H9 (cell line): ENCODE measurements around the gene FRYL. TPM values are rescaled to one million over a fixed set of nuclear protein-coding genes. Genes with fewer than 3 reads are reported as not detected.

Experiments used
- DNase-seq: peaks from one replicate; pipeline ENCODE4 v3.0.0-alpha.2; 2017
- H2AFZ ChIP-seq: one replicate; pipeline ENCODE4 v1.6.1; 2013; ENCODE audit warnings: mild to moderate bottlenecking, low read length, control low read depth, moderate library complexity
- H2AK5ac ChIP-seq: 2 replicates; pipeline ENCODE4 v1.6.1; 2013; ENCODE audit warnings: low read length, control low read depth, mixed read lengths; ENCODE audit not compliant: insufficient read length
- H2BK120ac ChIP-seq: one replicate; pipeline ENCODE4 v1.6.1; 2013; ENCODE audit warnings: low read depth, mild to moderate bottlenecking, low read length, control low read depth, inconsistent platforms; ENCODE audit not compliant: poor library complexity, severe bottlenecking
- H2BK12ac ChIP-seq: 2 replicates; pipeline ENCODE4 v1.6.1; 2013; ENCODE audit warnings: low read length, control low read depth, mixed read lengths, low read depth; ENCODE audit not compliant: insufficient read length
- H2BK15ac ChIP-seq: 2 replicates; pipeline ENCODE4 v1.6.1; 2013; ENCODE audit warnings: low read depth, low read length, control low read depth
- H2BK20ac ChIP-seq: one replicate; pipeline ENCODE4 v1.6.1; 2013; ENCODE audit warnings: low read depth, mild to moderate bottlenecking, low read length, control low read depth, inconsistent platforms; ENCODE audit not compliant: poor library complexity, severe bottlenecking
- H2BK5ac ChIP-seq: 2 replicates; pipeline ENCODE4 v1.6.1; 2013; ENCODE audit warnings: low read length, control low read depth, mixed read lengths; ENCODE audit not compliant: insufficient read length
- H3K14ac ChIP-seq: 2 replicates; pipeline ENCODE4 v1.6.1; 2013; ENCODE audit warnings: low read length, control low read depth; ENCODE audit not compliant: insufficient read depth
- H3K18ac ChIP-seq: 2 replicates; pipeline ENCODE4 v1.6.1; 2013; ENCODE audit warnings: low read depth, mild to moderate bottlenecking, mixed read lengths, low read length, control low read depth; ENCODE audit not compliant: insufficient read length
- H3K23ac ChIP-seq: 2 replicates; pipeline ENCODE4 v1.6.1; 2013; ENCODE audit warnings: low read length, control low read depth, mixed read lengths, low read depth; ENCODE audit not compliant: insufficient read length
- H3K23me2 ChIP-seq: 2 replicates; pipeline ENCODE4 v1.6.1; 2013; ENCODE audit warnings: low read depth, mild to moderate bottlenecking, mixed read lengths, low read length, control low read depth; ENCODE audit not compliant: insufficient read length, poor library complexity, severe bottlenecking
- H3K27ac ChIP-seq: 2 replicates; pipeline ENCODE4 v1.5.1; 2013; ENCODE audit warnings: low read length, control low read depth, mixed read lengths, low read depth; ENCODE audit not compliant: insufficient read length
- H3K27me3 ChIP-seq: 2 replicates; pipeline ENCODE4 v1.6.1; 2013; ENCODE audit warnings: low read length, control low read depth, inconsistent platforms; ENCODE audit not compliant: insufficient read depth
- H3K4ac ChIP-seq: 2 replicates; pipeline ENCODE4 v1.6.1; 2013; ENCODE audit warnings: low read depth, mild to moderate bottlenecking, control low read depth, inconsistent platforms, low read length, moderate library complexity
- H3K4me1 ChIP-seq: 2 replicates; pipeline ENCODE4 v1.6.1; 2013; ENCODE audit warnings: low read length, control low read depth, inconsistent platforms; ENCODE audit not compliant: insufficient read depth
- H3K4me2 ChIP-seq: 2 replicates; pipeline ENCODE4 v1.6.1; 2013; ENCODE audit warnings: low read length, control low read depth, mixed read lengths; ENCODE audit not compliant: insufficient read length, insufficient read depth
- H3K56ac ChIP-seq: 2 replicates; pipeline ENCODE4 v1.6.1; 2013; ENCODE audit warnings: low read depth, mild to moderate bottlenecking, mixed read lengths, low read length, control low read depth; ENCODE audit not compliant: insufficient read length
- H3K79me1 ChIP-seq: 2 replicates; pipeline ENCODE4 v1.6.1; 2013; ENCODE audit warnings: low read depth, mild to moderate bottlenecking, moderate library complexity, low read length, control low read depth, inconsistent platforms; ENCODE audit not compliant: insufficient read depth, poor library complexity, severe bottlenecking
- H3K79me2 ChIP-seq: 2 replicates; pipeline ENCODE4 v1.6.1; 2013; ENCODE audit warnings: low read length, control low read depth, inconsistent platforms; ENCODE audit not compliant: insufficient read depth
- H3K9ac ChIP-seq: 2 replicates; pipeline ENCODE4 v1.6.1; 2013; ENCODE audit warnings: low read length, control low read depth, mixed read lengths; ENCODE audit not compliant: insufficient read length; ENCODE audit errors: extremely low read depth
- H3K9me3 ChIP-seq: one replicate; pipeline ENCODE4 v1.6.1; 2013; ENCODE audit warnings: low read depth, low read length, inconsistent platforms; ENCODE audit not compliant: control insufficient read depth
- H3T11ph ChIP-seq: one replicate; pipeline ENCODE4 v1.6.1; 2013; ENCODE audit warnings: mild to moderate bottlenecking, low read length, control low read depth, inconsistent platforms
- H4K20me1 ChIP-seq: one replicate; pipeline ENCODE4 v1.6.1; 2013; ENCODE audit not compliant: control insufficient read depth, insufficient read length, insufficient read depth
- H4K5ac ChIP-seq: 2 replicates; pipeline ENCODE4 v1.6.1; 2013; ENCODE audit warnings: low read depth, mild to moderate bottlenecking, mixed read lengths, low read length, control low read depth; ENCODE audit not compliant: insufficient read length
- H4K8ac ChIP-seq: replicated peaks from 2 replicates; pipeline ENCODE4 v1.6.1; 2013; ENCODE audit warnings: low read length, control low read depth, mixed read lengths, low read depth; ENCODE audit not compliant: insufficient read length
- H4K91ac ChIP-seq: 2 replicates; pipeline ENCODE4 v1.6.1; 2013; ENCODE audit warnings: low read depth, mild to moderate bottlenecking, moderate library complexity, mixed read lengths, low read length, control low read depth; ENCODE audit not compliant: insufficient read length
- H3K27ac Mint-ChIP-seq, 3 experiments: 2 replicates in 2 of 3; 3 replicates in 1 of 3; pipeline ENCODE4 v1.8.0; 2020 to 2021; ENCODE audit warnings: mixed read lengths in 3 of 3, mild to moderate bottlenecking in 1 of 3, moderate library complexity in 1 of 3
- H3K27me3 Mint-ChIP-seq: 2 replicates; pipeline ENCODE4 v1.8.0; 2021; ENCODE audit warnings: low read depth, mild to moderate bottlenecking, moderate library complexity, mixed read lengths
- H3K36me3 Mint-ChIP-seq, 3 experiments: 2 replicates in 2 of 3; 3 replicates in 1 of 3; pipeline ENCODE4 v1.8.0; 2020 to 2021; ENCODE audit warnings: low read depth in 3 of 3, mixed read lengths in 3 of 3; ENCODE audit not compliant: insufficient read depth in 1 of 3
- H3K4me1 Mint-ChIP-seq, 2 experiments: 2 replicates each; pipeline ENCODE4 v1.8.0; 2020; ENCODE audit warnings: mixed read lengths in 2 of 2
- H3K4me3 Mint-ChIP-seq, 2 experiments: 2 replicates in 1 of 2; 3 replicates in 1 of 2; pipeline ENCODE4 v1.8.0; 2020 to 2021; ENCODE audit warnings: mild to moderate bottlenecking in 2 of 2, mixed read lengths in 2 of 2, moderate library complexity in 1 of 2
- H3K9me3 Mint-ChIP-seq, 2 experiments: 2 replicates in 1 of 2; 3 replicates in 1 of 2; pipeline ENCODE4 v1.8.0; 2020; ENCODE audit warnings: mild to moderate bottlenecking in 2 of 2, mixed read lengths in 2 of 2, moderate library complexity in 1 of 2
- CTCF ChIP-seq: fragments of 200-600 bp; sonication (generic); conservative IDR thresholded peaks from 3 replicates; pipeline ENCODE4 v1.8.0; 2021; ENCODE audit warnings: antibody characterized with exemption, mild to moderate bottlenecking
- total RNA-seq: library from RNA; stranded (reverse); gene quantifications from 2 replicates; pipeline ENCODE4 v1.2.1, GENCODE V29; 2021

The FRYL gene
- total RNA-seq, 1 experiment from 2014 or later, result 31.5 TPM

- Histone ChIP-seq H3K18ac (no peak overlapping the region), H3K27ac (no peak overlapping the region), H2BK12ac (no peak overlapping the region), H2AK5ac (no peak overlapping the region), H4K20me1 (no peaks in the 10 kb centered on the region), H3K9ac (no peak overlapping the region), H4K8ac (no peak overlapping the region), H3K27me3 (no peaks in the 10 kb centered on the region), H3K4me1 (no peaks in the 10 kb centered on the region), H4K5ac (no peak overlapping the region), H3T11ph (no peak overlapping the region), H3K23ac (no peak overlapping the region), H3K4me2 (no peak overlapping the region), H3K79me1 (no peaks in the 10 kb centered on the region), H3K56ac (no peak overlapping the region), H2BK15ac (no peak overlapping the region), H3K79me2 (peaks cover 16% of the 10 kb centered on the region; the same call in 1 of the 2 replicates), H2BK120ac (no peak overlapping the region), H2BK5ac (no peak overlapping the region), H2BK20ac (no peak overlapping the region), H3K14ac (no peak overlapping the region), H2AFZ (no peak overlapping the region), H3K23me2 (peaks cover 13% of the 10 kb centered on the region), H3K9me3 (no peaks in the 10 kb centered on the region), H4K91ac (no peak overlapping the region), H3K4ac (no peak overlapping the region)
- no peak overlapping the region for H3K4me3 Mint-ChIP-seq
- no peaks in the 10 kb centered on the region; a peak in 1 of 7 replicates for H3K36me3 Mint-ChIP-seq
- peaks cover 22 to 28% of the 10 kb centered on the region in 2 experiments for H3K4me1 Mint-ChIP-seq
- no peaks in the 10 kb centered on the region for H3K27me3 Mint-ChIP-seq
- no peak for TF ChIP-seq CTCF
- no peak overlapping the region for H3K27ac Mint-ChIP-seq
- H3K9me3 Mint-ChIP-seq, result no peaks in the 10 kb centered on the region; a peak in 3 of 5 replicates
- DNase-seq, result no peak
These were observed 1.9 kb upstream of the FRYL start for GRCh38 chr4:48781968-48782367.
